ENCODE measurements around the gene ASAP3.
"Not testable (repeated sequence)": the region's sequence is repeated elsewhere in the genome, so short reads cannot be mapped to it uniquely, and the experiment has no call there.

ASAP3 gene

GRCh38 chr1:23384312-23385058 is 99.5 kb downstream of the ASAP3 start:
- Histone ChIP-seq H2AFZ (ENCODE audit: low read depth, low read length) (no peak overlapping the region), H3K4me3 (ENCODE audit: low read length) (no peak overlapping the region), H3K9ac (ENCODE audit: low read length) (no peak overlapping the region), H3K79me2 (ENCODE audit: low read length) (no peaks in the 10 kb centered on the region), H3K36me3 (replicated peaks; ENCODE audit: low read depth, low read length) (no peaks in the 10 kb centered on the region), H3K4me2 (ENCODE audit: low read length) (no peak overlapping the region), H3K4me1 (ENCODE audit: low read length) (peaks cover 15% of the 10 kb centered on the region), H3K27me3 (ENCODE audit: low read depth, low read length) (peaks cover 29% of the 10 kb centered on the region), H3K27ac (ENCODE audit: low read length) (no peak overlapping the region), H4K20me1 (ENCODE audit: insufficient read depth, low read length) (no peaks in the 10 kb centered on the region), H3K9me3 (ENCODE audit: insufficient read depth, low read length) (no peaks in the 10 kb centered on the region)
- no peak for TF ChIP-seq CTCF (IDR thresholded peaks at IDR 0.05; ENCODE audit: low read depth, low read length)
- TF ChIP-seq EZH2phosphoT487 (IDR thresholded peaks at IDR 0.05; ENCODE audit: low read depth): no peak

DNA sequence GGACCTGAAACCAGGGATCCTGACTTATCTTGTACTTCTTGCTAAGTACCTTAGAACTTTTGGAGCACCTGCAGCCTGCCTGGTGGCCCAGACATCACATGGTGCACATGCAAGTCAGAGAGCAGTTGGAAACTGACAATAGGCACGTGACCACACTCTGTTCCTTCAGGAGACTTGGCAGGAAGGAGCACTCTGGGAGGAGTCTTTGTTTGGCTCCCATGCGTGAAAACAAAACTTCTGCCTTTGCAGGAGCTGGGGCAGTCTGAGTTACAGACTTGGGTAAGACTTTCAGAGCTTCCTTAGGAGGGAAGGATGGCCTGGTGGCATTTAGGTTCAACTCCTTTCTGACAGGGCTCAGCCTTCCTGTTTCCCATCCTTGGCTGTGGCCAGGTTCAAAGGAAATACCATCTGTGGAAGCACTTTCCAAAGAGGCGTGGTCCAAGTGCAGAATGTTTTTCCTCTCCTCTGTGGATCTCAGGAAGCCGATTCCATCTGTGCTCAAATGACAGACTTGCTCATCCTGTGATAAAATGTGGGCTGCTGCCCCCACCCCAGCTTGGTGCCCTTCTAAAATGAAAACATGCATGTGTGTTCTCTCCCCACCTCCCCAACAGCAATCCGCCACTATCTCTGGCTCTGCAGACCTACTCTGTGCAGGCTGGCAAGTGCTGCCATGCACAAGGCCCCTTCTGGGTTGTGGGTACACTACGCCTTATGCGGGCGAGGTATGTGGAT is 100.2 kb downstream of the ASAP3 start:
- no peak for TF ChIP-seq EZH2phosphoT487 (IDR thresholded peaks at IDR 0.05; ENCODE audit: low read depth)
- TF ChIP-seq CTCF (IDR thresholded peaks at IDR 0.05; ENCODE audit: low read depth, low read length): no peak
- H3K27me3 ChIP-seq (ENCODE audit: low read depth, low read length): peaks cover 32% of the 10 kb centered on the region
- H3K79me2 ChIP-seq (ENCODE audit: low read length): no peaks in the 10 kb centered on the region
- H3K9me3 ChIP-seq (ENCODE audit: insufficient read depth, low read length): no peaks in the 10 kb centered on the region
- no peaks in the 10 kb centered on the region for H3K36me3 ChIP-seq (replicated peaks; ENCODE audit: low read depth, low read length)
- H4K20me1 ChIP-seq (ENCODE audit: insufficient read depth, low read length): no peaks in the 10 kb centered on the region
- no peak overlapping the region for H3K27ac ChIP-seq (ENCODE audit: low read length)
- peaks cover 13% of the 10 kb centered on the region for H3K4me1 ChIP-seq (ENCODE audit: low read length)
- H3K4me2 ChIP-seq (ENCODE audit: low read length): no peak overlapping the region
- no peak overlapping the region for H3K9ac ChIP-seq (ENCODE audit: low read length)
- no peak overlapping the region for H2AFZ ChIP-seq (ENCODE audit: low read depth, low read length)
- H3K4me3 ChIP-seq (ENCODE audit: low read length): no peak overlapping the region

DNA sequence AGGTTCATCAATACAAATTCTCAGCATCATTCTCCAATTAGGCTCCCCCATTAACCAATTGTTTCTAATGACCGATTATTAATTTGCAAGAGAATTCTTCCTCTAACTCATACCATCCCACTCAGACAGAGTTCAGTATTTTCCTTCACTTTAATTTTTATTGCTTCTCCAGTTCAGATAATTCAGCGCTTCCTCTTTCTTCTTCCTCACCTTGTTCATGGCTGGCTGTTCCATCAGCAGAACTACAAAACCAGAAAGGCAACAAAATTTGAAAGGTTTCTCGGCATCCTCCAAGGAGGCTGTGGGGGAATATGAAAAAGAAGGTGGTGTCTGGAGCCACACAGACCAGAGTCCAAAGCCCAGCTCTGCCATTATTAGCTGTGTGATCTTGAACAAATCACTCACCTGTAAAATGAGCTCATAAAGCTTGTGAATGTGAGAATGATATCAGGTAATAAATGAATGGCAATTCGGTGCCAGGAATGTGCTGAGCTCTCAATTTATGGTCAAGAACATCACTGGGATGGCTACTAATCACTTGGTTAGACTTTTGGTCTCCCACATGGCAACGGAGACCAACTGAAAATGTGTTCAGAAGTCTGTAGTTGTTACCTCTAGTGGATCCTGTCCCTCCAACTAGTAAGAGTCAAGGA is 102.6 kb downstream of the ASAP3 start:
- Histone ChIP-seq H3K27ac (ENCODE audit: low read length) (no peak overlapping the region), H3K9ac (ENCODE audit: low read length) (no peak overlapping the region), H3K36me3 (replicated peaks; ENCODE audit: low read depth, low read length) (no peaks in the 10 kb centered on the region), H3K9me3 (ENCODE audit: insufficient read depth, low read length) (no peaks in the 10 kb centered on the region), H3K4me2 (ENCODE audit: low read length) (no peak overlapping the region), H2AFZ (ENCODE audit: low read depth, low read length) (no peak overlapping the region), H4K20me1 (ENCODE audit: insufficient read depth, low read length) (no peaks in the 10 kb centered on the region), H3K27me3 (ENCODE audit: low read depth, low read length) (peaks cover 34% of the 10 kb centered on the region), H3K4me3 (ENCODE audit: low read length) (no peak overlapping the region), H3K79me2 (ENCODE audit: low read length) (no peaks in the 10 kb centered on the region), H3K4me1 (ENCODE audit: low read length) (peaks cover 22% of the 10 kb centered on the region)
- no peak for TF ChIP-seq CTCF (IDR thresholded peaks at IDR 0.05; ENCODE audit: low read depth, low read length)
- no peak for TF ChIP-seq EZH2phosphoT487 (IDR thresholded peaks at IDR 0.05; ENCODE audit: low read depth)

DNA sequence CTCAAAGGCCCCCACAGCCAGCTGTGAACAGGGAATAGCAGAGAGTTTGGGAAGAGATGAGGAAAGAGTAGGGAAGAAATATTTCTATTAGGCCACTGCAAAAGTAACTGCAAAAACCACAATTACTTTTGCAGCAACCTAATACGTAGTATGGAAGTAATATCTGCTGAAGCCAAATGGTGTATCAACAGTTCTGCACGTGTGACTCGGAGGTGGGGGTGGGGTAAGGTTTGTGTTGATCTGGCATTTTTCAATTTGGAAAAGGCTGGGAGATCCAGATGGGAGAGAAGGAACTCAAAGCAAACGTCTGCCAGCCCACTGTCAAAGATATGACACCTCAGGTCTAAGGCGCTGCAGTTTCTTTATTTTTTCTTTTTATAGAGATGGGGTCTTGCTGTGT is 103.3 kb downstream of the ASAP3 start:
- H3K27ac ChIP-seq (ENCODE audit: low read length): no peak overlapping the region
- TF ChIP-seq EZH2phosphoT487 (IDR thresholded peaks at IDR 0.05; ENCODE audit: low read depth): no peak
- TF ChIP-seq CTCF (IDR thresholded peaks at IDR 0.05; ENCODE audit: low read depth, low read length): no peak
- H3K4me2 ChIP-seq (ENCODE audit: low read length): no peak overlapping the region
- H3K9me3 ChIP-seq (ENCODE audit: insufficient read depth, low read length): no peaks in the 10 kb centered on the region
- no peaks in the 10 kb centered on the region for H4K20me1 ChIP-seq (ENCODE audit: insufficient read depth, low read length)
- H3K79me2 ChIP-seq (ENCODE audit: low read length): no peaks in the 10 kb centered on the region
- H2AFZ ChIP-seq (ENCODE audit: low read depth, low read length): no peak overlapping the region
- H3K27me3 ChIP-seq (ENCODE audit: low read depth, low read length): peaks cover 34% of the 10 kb centered on the region
- H3K4me1 ChIP-seq (ENCODE audit: low read length): peaks cover 22% of the 10 kb centered on the region
- H3K36me3 ChIP-seq (replicated peaks; ENCODE audit: low read depth, low read length): no peaks in the 10 kb centered on the region
- no peak overlapping the region for H3K9ac ChIP-seq (ENCODE audit: low read length)
- no peak overlapping the region for H3K4me3 ChIP-seq (ENCODE audit: low read length)

DNA sequence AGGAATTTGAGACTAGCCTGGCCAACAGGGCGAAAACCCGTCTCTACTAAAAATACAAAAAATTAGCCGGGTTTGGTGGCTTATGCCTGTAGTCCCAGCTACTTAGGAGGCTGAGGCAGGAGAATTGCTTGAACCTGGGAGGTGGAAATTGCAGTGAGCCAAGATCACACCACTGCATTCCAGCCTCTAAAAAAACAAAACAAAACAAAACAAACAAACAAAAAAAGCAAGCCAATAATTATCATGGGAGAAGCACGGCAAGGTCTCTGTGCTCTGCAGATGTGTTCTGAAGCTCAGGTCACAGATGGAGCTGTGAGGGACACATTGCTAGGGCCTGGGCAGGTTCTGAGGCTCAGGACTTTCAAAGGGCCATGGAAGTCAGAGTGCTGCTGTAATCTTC is 103.7 kb downstream of the ASAP3 start:
- not testable (repeated sequence) for H3K27ac ChIP-seq (ENCODE audit: low read length); H4K20me1 ChIP-seq (ENCODE audit: insufficient read depth, low read length); H3K4me3 ChIP-seq (ENCODE audit: low read length); H3K36me3 ChIP-seq (replicated peaks; ENCODE audit: low read depth, low read length); H3K9me3 ChIP-seq (ENCODE audit: insufficient read depth, low read length); H3K9ac ChIP-seq (ENCODE audit: low read length); H3K79me2 ChIP-seq (ENCODE audit: low read length); H2AFZ ChIP-seq (ENCODE audit: low read depth, low read length); H3K4me2 ChIP-seq (ENCODE audit: low read length)
- peaks cover 34% of the 10 kb centered on the region for H3K27me3 ChIP-seq (ENCODE audit: low read depth, low read length)
- peaks cover 22% of the 10 kb centered on the region for H3K4me1 ChIP-seq (ENCODE audit: low read length)
